Measurements from ENCODE around the gene KTN1.

Gene KTN1

GRCh38 chr14:55572578-55572977 lies 7.4 kb upstream of the KTN1 start:
- no peak for DNase-seq

GRCh38 chr14:55574988-55575387 lies 5.0 kb upstream of the KTN1 start:
- no peak for DNase-seq

DNA sequence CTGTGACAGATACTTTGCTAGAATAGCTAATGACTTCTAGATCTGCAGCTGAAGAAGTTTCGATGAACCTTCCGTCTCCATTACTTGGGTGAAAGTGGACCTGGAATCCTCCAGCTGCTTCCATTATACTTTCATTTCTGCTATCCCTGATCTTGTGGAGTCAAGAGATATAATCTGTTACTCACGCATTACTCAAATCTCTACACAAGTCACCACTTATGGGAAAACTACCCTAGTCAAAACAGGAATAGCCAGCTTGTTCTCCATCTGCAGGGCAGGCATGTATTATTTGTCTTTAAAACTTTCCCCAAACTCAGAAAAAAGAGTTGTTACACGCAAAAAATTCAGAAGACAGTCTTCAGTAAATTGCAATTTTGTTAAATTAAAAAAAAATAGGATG lies 2.8 kb upstream of the KTN1 start:
- no peak for DNase-seq

DNA sequence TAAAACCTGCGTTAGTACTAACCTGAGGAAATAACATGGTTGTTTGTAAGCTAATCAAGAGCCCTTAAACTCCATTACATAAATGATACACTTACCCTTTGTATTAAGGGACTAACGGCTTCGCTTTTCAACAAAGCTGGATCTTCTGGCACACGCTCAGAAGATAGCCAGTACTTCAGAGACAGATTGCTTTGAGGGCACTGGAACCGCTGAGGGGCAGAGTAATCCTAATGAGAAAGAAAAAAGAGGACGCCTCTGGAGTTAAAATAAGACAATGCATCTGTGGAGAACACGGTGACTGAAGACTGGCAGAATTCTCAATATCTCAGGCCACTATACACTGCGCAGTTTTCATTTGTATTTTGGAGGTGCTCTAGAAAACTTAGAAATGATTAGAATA lies 1.5 kb upstream of the KTN1 start:
- no peak for DNase-seq

- DNase-seq, result peak; percentile 36 to 58
Observed at GRCh38 chr14:55580470-55581341, 699 bp downstream of the KTN1 start.

GRCh38 chr14:55581342-55581771 lies 1.4 kb downstream of the KTN1 start:
- peak in 1 of 2 donors; percentile 14 for DNase-seq

- DNase-seq, result no peak
Observed at GRCh38 chr14:55582746-55583145, 2.7 kb downstream of the KTN1 start.

DNA sequence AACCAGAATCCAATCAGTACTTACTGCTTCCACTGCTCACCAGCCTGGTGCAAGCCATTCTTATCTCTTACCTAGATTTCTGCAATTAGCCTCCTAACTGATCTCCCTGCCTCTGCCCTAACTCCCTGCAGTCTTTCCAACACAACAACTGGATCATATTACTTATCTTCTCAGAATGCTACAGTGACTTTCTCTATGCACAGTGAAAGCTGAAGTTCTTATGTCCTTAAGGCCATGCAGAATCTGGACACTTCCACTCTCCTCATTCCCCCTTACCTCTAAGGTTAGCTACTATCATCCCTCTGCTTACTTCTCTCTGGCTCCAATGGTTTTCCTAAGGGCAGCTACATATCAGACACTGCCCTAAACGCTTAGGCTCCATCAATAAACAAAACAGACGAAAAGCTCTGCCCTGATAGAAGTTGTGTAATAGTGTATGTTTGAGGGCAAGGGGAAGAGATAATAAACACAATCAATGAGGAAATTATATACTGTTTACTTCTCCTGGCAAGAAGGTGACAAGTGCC lies 4.0 kb downstream of the KTN1 start:
- no peak for DNase-seq

DNA sequence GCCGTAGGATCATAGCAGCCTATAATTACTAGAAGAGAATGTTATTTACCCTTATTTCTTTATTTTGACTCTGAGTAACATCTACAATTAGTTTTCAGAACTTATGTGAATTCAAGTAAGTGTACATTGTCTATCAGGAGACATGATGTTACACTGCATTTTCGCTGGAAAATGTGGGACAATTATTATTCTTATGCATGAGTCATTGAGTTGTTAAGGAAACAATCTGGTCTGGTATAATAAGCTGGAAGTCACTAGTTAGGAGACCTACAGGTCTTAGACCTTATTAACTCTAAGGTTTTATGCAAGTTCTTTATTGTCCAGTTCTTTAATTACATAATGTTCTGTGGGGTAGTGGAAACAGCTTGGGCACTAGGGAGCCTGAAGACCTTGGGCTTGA lies 5.8 kb downstream of the KTN1 start:
- DNase-seq, result no peak

- DNase-seq, result no peak
Observed at GRCh38 chr14:55586411-55586810, 6.4 kb downstream of the KTN1 start.

GRCh38 chr14:55587847-55588246 lies 7.8 kb downstream of the KTN1 start:
- DNase-seq, result no peak

DNA sequence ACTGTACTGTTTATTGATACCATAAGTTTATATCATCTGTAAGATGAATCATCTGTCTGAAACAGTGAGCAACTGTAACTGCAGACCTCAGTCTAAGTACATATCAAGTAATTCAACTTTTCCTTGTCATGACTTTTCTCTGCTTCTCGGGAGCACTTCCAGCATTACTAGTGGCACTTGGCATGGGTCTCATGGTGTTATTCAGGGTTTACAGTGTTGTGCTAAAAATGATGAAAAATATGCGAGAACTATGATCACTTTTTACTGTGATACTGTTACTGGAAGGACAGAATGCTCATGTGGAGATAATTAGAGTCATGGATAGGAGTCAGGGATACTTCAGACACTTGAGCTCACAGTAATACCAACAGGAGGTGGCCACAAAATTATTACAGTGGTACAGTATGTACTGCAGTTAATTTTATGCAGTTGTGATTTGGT lies 8.3 kb downstream of the KTN1 start:
- DNase-seq, result no peak

- no peak for DNase-seq
Observed at GRCh38 chr14:55589171-55589570, 9.2 kb downstream of the KTN1 start.

- no peak for DNase-seq
Observed at GRCh38 chr14:55592436-55592835, 12.4 kb downstream of the KTN1 start.

GRCh38 chr14:55593698-55594097 lies 13.7 kb downstream of the KTN1 start:
- no peak for DNase-seq

- no peak for DNase-seq
Observed at GRCh38 chr14:55599250-55599879, 19.4 kb downstream of the KTN1 start.

GRCh38 chr14:55600784-55601561 lies 21.0 kb downstream of the KTN1 start:
- no peak for DNase-seq

GRCh38 chr14:55603401-55603953 lies 23.5 kb downstream of the KTN1 start:
- no peak for DNase-seq

- no peak for DNase-seq
Observed at GRCh38 chr14:55604488-55604887, 24.5 kb downstream of the KTN1 start.

DNA sequence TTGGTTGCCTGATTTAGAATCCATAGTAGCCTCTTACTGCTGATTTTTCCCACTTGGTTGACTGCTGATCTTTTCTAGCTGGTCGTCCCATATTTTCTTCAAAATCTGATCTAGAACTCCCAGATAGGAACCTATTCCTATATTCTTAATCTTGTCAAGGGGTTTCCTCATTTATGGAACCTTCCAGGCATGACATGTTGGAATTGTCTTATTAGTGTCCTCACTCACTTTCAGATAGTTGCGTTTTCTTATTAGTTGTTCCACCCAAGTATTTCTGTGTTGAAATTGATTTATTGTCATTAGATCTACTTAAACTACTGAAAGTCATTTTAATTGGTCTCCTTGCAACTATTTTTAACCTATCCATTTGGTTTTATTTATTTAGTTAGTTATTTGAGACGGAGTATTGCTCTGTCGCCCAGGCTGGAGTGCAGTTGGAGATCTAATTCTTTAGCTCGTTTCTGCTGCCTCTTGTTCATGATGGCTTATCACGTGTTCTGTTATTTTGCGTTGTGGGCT lies 25.0 kb downstream of the KTN1 start:
- DNase-seq, result no peak

- no peak for DNase-seq
Observed at GRCh38 chr14:55605793-55606192, 25.8 kb downstream of the KTN1 start.

DNA sequence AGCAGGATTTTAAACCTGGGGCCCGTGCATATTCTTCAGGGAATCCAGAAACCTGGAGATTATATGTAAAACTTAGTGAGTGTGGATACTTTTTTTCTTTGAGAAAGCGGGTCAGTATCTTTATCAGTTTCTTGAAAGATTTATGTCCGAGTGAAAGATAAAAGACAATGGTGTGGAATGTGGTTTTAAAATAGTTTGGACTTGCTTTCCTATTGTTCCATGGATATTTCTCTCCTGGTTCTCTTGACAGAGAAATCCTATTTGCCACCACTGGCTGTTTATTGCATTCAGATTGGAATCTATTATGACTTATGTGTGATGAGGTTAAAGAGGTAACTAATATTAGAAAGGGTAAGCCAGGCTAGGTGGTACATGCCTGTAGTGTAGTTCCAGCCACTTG lies 27.4 kb downstream of the KTN1 start:
- no peak for DNase-seq

GRCh38 chr14:55609681-55610080 lies 29.7 kb downstream of the KTN1 start:
- DNase-seq, result no peak
